ENCODE measurements around the gene BSN.

The BSN gene

DNA sequence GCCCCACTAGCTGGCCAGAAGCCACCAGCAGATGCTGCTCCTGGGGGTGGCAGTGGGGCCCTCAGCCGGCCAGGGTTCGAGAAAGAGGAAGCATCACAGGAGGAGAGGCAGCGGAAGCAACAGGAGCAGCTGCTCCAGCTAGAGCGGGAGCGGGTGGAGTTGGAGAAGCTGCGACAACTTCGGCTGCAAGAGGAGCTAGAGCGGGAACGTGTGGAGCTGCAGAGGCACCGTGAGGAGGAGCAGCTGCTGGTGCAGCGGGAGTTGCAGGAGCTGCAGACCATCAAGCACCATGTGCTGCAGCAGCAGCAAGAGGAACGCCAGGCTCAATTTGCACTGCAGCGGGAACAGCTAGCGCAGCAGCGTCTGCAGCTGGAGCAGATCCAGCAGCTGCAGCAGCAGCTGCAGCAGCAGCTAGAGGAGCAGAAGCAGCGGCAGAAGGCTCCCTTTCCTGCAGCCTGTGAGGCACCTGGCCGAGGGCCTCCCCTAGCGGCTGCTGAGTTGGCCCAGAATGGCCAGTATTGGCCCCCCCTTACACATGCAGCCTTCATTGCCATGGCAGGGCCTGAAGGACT, 102.3 kb downstream of the BSN start:
- no peak for DNase-seq (ENCODE audit: low spot score)

DNA sequence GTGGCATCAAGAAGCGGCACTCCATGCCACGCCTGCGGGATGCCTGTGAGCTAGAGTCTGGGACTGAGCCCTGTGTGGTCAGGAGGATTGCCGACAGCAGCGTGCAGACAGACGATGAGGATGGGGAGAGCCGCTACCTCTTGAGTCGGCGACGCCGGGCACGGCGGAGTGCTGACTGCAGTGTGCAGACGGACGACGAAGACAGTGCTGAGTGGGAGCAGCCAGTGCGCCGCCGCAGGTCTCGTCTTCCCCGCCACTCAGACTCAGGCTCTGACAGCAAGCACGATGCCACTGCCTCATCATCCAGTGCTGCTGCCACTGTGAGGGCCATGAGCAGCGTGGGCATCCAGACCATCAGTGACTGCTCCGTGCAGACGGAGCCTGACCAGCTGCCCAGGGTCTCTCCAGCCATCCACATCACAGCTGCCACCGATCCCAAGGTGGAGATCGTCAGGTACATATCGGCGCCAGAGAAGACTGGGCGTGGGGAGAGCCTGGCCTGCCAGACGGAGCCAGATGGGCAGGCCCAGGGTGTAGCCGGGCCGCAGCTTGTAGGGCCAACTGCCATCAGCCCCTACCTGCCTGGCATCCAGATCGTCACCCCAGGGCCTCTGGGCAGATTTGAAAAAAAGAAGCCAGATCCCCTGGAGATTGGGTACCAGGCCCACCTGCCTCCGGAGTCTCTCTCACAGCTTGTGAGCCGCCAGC, 103.1 kb downstream of the BSN start:
- DNase-seq (ENCODE audit: low spot score) = no peak

DNA sequence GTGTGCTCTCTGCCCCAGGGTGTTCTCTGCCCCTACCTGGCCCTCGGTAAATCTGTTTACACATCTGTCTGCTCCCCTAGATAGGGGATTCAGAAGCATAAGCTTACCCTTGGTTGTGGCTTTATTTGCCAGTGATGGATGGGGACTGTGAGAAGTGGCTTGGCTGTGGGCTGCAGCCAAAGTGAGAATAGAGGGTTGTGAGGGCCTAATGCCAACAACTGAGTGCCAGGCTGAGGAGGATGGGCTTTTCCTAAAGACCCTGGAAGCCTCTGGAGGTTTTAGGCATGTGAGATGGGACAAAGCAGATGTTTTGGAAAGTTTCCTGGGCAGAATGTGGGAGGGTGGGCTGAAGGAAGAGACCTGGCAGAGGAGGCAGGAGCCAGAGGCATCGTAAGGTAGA, 104.4 kb downstream of the BSN start:
- no peak for DNase-seq (ENCODE audit: low spot score)

DNA sequence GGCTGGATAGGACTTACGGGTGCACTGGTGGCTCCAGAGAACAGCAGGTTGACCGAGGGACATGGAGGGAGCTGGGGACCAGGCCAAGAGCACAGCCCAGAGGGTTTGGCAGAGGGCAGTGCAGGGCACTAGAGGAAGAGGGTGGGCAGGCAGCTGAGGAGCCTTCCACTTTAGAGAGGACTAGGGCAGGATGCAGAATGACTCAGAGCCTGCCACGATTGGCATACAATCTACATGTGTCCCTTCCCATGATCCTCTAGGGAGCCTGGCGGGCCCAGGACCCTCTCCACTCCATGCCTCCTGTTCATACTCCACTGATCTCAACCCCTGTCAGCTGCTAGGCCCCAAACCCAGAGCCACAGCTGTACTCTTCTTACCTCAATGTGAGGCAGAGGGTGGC, 105.5 kb downstream of the BSN start:
- DNase-seq (ENCODE audit: low spot score) = no peak

DNA sequence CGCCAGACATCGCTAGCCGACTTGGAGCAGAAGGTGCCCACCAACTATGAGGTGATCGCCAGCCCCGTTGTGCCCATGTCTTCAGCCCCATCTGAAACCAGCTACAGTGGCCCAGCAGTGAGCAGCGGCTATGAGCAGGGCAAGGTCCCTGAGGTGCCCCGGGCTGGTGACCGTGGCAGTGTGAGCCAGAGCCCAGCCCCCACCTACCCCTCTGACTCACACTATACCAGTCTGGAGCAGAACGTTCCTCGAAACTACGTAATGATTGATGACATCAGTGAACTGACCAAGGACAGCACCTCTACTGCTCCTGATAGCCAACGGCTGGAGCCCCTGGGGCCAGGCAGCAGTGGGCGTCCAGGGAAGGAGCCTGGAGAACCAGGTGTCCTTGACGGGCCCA, 107.0 kb downstream of the BSN start:
- no peak for DNase-seq (ENCODE audit: low spot score)

DNA sequence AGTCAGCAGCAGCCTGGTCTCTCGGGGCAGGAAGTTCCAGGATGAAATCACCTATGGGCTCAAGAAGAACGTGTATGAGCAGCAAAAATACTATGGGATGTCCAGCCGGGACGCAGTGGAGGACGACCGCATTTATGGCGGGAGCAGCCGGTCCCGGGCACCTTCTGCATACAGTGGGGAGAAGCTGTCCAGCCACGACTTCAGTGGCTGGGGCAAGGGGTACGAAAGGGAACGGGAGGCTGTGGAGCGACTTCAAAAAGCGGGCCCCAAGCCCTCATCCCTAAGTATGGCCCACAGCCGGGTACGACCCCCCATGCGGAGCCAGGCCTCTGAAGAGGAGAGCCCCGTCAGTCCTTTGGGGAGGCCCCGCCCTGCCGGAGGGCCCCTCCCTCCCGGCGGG, 107.7 kb downstream of the BSN start:
- DNase-seq (ENCODE audit: low spot score) = no peak

DNA sequence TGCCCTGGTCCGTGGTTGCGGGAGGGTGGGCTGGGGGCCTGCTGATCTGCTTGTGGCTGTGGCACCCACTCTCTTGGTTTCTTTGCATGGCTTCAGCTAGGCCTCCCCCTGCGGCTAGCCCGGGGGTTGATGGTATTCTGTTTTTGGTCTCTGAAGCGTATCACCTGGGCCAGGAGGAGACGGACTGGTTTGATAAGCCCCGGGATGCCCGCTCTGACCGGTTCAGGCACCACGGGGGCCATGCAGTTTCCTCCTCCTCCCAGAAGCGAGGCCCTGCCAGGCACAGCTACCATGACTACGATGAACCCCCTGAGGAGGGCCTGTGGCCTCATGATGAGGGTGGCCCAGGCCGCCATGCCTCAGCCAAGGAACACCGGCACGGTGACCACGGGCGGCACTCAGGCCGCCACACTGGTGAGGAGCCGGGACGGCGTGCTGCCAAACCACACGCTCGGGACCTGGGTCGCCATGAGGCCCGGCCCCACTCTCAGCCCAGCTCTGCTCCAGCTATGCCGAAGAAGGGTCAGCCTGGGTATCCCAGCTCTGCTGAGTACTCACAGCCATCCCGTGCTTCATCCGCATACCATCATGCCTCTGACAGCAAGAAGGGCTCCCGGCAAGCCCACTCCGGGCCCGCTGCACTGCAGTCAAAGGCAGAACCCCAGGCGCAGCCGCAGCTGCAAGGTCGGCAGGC, 108.6 kb downstream of the BSN start:
- no peak for DNase-seq (ENCODE audit: low spot score)

DNA sequence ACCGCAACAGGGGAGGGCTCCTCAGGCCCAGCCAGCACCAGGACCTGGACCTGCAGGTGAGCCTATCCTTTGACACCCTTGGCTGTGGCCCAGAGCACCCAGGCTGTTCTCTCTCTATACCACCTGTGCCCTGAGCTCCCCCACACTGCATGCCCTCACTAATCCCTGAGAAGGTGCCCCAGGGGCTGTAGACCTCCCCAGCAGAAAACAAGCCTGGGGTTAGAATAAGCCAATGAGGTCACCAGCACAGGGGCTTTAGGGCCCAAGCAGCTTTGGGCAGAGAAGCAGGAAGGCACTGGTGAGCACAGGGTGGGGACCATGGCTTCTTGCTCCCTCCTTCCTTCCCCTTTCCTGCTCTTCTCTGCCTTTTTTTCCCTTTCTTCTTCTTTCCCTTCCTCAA, 109.6 kb downstream of the BSN start:
- no peak for DNase-seq (ENCODE audit: low spot score)

DNA sequence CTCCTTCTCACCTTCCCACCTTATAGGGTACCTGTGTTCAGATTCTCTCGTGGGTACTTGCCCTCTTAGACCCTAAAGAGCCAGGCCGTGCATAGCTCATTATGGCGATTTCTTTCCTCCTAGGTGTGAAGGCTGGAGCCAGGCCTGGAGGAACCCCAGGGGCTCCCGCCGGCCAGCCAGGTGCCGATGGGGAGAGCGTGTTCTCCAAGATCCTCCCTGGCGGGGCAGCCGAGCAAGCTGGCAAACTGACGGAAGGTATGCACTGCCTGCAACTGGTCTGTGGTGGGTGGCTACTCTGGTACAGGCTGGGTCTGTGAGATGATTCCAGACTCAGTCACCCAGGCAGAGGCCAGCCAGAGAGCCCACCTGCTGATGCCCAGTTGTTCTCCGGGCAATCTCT, 110.0 kb downstream of the BSN start:
- no peak for DNase-seq (ENCODE audit: low spot score)

DNA sequence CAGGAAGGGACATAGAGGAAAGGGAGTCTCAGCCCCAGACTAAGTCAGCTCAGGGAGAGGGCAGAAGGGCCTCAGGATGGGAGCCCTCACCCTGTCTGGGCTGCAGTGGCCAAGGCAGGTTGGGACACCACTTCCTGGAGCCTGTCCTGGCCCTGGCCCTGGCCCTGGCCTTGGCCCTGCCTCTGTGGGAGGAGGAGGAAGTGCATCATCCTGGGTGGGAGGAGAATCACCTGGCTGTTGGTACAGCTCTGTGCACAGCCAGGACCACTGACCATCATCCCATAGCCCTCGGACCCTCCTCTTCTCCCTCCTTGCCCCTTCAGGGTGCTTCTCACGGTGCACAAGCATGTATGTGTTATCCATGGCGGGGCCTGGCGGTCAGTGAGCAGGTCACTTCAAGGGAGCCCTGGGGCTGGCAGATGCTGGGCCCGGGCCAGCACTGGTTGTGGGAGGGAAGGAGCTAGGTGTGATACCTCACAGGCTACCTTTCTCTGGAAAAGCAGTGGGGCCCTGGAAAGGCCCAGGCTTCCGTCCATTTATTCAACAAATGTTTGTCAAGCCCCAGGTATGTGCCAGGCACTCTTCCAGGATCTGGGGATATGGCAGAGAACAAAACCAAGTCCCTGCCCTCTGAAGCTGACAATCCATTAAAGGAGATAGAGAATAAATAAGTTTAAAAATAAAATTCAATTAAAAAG, 111.7 kb downstream of the BSN start:
- DNase-seq (ENCODE audit: low spot score) = no peak

DNA sequence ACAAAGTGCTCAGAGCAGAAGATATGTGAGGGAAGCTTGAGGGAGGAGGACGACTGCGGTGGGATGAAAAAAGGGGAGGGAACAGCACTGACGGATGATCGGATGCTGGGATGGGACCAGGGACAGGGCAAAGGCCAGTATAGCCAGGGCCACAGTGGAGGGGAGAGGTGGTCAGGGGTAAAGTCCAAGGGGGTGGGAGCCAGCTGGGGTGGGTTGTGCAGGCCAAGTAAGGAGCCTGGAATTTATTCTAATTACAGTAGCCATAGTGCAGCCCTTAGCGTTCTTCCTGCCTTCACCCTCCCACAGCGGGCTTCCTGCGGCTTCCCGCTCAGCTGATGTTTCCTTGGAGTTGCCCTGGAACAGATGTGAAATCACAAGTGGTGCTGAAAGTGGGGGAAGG, 112.3 kb downstream of the BSN start:
- no peak for DNase-seq (ENCODE audit: low spot score)

DNA sequence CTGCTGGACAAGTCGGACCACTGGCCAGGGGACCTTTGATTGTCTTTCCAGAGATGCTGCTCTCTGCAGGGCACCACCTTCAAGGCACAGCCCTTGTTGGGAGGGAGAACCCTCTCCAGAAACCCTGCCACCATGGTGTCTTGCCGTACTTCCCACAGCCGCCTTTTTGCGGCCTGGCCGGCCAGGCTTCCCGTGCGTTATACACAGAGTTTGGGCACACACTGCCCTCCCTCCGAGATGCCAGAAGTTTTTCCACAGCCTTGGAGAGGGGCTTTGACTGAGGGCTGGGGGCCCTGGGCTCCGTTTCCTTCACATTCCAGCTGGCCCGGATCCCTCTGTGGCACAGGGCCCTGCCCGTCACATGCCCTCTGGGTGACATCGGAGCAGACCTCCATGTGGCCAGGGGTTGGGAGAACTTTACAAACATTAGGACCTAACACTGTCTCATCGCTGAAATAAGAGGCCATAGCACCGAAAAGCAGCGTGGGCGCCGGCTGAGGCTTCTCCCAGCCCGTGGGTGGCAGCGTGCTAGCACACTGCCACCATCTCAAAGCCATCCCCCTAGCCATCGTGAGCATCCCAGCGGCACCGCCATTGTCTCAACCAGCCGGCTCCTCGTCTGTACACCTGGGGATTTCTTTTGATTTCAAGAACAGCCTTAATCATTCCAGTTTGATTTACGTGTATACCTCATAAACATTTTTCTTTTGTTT, 113.6 kb downstream of the BSN start:
- DNase-seq (ENCODE audit: low spot score) = no peak

DNA sequence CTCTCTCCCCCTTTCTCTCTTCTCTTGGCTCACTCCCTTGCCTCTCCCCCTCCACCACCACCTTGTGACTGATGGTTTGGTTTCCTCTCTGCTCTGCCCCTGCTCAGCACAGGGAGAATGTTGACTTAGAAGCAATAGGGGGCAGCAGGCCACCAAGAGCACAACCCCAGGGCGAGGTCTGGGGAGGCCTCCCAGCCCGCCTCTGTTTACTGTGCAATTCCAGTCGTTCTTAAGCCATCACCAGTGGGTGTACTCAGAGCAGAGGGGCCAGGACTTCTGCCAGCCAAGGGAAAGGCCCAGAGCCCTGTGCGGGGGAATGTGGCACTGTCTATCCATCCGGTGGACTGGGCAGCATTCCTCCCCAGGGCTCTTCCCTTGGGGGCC, 114.1 kb downstream of the BSN start:
- DNase-seq (ENCODE audit: low spot score) = no peak

DNA sequence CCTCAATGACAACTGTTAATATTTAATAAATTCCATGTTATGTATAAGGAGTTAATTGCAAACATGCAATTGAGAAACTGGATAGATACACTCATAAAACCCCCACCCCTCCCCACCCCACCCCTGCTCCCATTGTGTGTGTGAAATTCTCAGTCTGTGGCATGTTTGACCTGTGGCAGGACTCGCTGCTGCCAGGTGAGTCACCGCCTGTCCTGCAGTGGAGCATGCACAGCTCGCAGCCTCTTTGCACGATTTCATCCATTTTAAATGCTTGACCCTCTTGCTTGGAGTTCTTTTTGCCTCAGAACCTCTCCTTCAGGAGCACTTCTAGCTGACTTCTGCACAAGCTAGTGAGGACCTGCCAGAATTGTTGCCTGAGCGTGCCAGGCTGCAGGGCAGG, 114.6 kb downstream of the BSN start:
- DNase-seq (ENCODE audit: low spot score) = no peak

DNA sequence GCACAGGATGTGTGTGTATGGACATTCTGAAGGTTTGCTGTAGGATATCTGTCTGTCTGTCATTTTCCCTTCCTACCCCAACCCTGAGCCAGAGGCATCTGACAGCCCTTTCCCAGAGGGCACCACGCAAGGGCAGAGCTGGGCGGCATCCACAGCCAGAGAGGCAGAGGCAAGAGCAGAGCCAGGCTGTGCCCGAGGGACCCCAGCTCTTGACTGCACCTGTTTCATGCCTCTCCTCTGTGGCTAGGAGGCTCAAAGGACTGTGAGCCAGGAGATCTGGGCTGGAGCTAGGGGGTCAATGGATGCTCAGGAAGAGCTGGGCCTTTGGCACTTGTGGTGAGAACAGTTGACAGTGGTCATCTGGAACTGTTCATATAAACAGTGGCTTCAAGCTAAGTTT, 115.1 kb downstream of the BSN start:
- DNase-seq (ENCODE audit: low spot score) = no peak

DNA sequence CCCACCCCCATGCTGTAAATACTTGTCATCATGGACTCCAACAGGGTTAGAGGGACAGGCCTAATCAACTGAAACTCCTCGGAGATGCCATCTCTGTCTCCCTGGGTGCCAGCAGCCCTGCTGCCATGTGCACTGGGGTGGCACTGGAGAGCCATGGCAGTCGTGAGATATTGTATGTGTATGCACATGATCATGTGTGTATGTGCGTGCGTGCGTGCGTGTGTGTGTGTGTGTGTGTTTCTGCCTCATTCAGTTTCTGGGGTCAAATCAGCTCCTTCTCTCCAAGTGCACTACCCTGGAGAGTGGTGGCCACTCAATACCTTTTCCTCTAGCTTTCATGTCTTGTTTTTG, 116.6 kb downstream of the BSN start:
- DNase-seq (ENCODE audit: low spot score) = no peak

DNA sequence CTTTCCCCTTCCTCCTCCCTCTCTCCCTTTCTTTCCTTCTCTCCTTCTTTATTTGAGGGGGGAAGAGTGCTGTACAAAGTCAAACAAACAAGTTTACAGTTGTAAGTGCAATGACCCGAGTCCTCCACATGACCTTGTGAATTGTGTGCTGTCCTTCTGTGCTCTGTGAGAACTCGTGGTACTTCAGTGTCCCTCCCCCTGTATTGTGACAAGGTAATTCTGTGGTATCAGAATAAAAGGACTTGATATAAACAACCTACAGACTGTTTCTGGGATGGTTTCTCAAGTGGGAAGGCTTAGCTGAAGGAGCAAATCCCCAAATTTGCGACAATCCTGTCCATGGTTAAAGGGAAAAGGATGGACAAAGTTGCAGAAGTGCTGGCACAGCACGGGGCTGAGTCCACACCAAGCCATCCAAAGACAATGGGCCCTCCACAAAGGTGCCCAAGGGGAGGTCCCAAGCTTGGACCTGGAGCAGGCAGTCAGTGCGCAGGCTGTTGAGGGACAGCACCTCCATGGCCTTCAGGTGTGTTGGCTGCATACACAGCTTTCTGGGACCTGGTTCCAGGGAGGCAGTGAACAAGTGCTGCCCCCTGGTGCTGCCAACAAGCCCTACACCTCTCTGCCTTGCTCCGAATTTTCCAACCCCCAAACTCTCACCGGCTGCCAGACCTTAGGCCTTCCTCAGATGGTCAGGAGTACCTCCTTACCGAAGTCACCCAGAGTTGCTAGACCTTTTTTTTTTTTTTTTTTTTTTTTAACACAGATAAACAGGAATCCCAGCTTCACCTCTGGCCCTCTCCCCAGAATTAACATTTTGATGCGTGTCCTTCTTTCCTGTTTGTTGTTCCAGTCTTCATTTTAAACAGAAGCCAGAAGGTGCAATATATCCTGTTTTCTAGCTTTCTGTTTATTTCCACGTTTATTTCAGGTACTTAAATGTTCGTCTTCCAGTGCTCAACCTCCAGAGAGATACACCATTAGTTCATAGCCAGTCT, 117.3 kb downstream of the BSN start:
- peak; percentile 63 for DNase-seq (ENCODE audit: low spot score)

DNA sequence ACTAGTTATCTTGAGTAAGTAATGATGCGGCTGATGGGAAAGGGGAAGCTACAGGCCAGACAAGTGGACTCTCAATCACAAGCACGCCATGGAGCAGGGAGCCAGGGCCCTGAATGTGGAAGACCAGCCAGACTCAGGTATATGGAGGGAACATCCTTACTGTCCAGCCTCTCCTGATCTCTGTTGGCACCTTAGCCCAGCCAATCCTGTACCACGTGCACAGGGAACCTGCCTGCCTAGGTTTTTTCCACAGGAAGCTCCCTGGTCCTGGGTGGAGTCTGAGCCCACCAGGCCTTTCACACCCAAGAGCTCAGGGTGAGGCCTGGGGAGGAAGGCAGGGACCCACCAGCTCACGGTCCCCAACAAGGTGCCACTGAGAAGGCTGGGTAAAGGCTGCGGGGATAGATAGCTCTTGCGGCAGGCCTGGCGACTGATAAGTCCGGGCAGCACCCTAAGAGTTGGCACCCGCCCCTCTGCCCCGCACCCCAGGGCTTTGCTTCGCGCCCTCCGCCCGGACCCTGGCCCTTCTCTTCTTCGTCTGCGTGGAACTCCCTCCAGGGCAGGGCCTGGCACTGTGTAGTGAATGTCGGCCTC, 118.9 kb downstream of the BSN start:
- no peak for DNase-seq (ENCODE audit: low spot score)

DNA sequence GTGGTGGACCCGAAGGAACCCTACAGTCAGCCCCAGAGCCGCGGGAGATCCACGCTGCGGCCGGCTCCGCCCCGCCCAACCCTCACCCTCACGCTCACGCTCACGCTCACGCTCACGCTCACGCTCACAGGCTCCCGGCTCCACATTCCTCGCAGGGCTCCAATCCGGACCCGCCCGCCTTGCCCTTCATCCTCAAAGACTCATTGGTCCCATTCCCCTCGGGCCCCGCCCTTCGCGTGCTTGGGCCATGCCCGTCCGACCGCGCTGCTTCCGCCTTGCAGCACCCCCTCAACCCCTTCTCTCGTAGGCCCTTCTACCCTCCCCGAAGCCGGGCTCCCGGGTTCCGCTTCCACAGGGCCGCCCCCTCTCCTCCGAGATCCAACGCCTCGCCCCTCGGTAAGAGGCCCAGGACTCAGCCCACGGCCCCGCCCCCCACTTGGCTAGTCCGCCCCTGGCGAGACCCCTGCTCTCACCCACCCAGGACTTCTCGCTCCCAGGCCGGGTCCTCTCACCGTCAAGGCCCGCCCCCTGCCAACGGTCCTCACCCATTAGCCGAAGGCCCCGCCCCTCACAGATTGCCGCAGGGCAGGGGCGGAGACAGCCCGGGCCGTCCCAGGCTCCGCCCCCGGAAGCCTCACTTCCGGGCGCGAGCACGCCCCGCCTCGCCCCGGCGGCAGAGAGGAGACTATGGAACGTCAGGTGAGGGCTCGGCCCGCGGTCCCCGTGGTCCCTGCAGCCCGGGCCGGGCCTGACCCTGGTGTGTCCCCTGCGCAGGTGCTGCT, 119.6 kb downstream of the BSN start, which contains the start of gene APEH:
TSS of gene APEH (plus strand) at position 637 of the 782 bp plus-strand sequence. CDS start at position 688, 51 bp downstream.
- peak; percentile 91 for DNase-seq (ENCODE audit: low spot score)

DNA sequence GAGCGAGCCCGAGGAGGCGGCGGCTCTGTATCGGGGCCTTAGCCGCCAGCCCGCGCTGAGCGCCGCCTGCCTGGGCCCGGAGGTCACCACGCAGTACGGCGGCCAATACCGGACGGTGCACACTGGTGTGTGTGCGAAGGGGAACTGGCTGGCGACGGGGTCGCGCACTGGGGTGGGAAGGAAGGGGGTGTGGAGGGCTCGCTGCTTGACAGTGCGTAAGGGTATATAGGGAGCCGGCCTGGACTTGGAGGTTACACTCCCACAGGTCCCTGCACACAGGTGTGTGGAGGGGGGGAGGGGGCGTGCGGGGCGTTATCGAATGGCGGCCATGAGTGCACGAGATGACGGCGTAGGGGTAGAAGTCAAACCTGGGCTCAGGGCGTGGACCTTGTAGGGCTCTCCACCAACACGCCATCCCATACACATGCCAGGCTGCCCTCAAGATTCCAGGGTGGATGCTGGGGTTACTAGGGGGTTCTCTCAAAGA, 120.3 kb downstream of the BSN start:
- DNase-seq (ENCODE audit: low spot score) = no peak
